EL (cell line): ENCODE results near the gene C5.
"Not testable (repeated sequence)": the region's sequence is repeated elsewhere in the genome, so short reads cannot be mapped to it uniquely, and the experiment has no call there.

ENCODE experiments used
- DNase-seq: peaks from one replicate; pipeline ENCODE4 v3.0.0-alpha.2; 2016

The C5 gene

GRCh38 chr9:121050128-121050988 is at the start of gene C5:
Gene C5, minus strand, starts transcription at chr9:121050275. Its CDS starts 29 bp downstream, at chr9:121050246.
- no peak for DNase-seq

DNA sequence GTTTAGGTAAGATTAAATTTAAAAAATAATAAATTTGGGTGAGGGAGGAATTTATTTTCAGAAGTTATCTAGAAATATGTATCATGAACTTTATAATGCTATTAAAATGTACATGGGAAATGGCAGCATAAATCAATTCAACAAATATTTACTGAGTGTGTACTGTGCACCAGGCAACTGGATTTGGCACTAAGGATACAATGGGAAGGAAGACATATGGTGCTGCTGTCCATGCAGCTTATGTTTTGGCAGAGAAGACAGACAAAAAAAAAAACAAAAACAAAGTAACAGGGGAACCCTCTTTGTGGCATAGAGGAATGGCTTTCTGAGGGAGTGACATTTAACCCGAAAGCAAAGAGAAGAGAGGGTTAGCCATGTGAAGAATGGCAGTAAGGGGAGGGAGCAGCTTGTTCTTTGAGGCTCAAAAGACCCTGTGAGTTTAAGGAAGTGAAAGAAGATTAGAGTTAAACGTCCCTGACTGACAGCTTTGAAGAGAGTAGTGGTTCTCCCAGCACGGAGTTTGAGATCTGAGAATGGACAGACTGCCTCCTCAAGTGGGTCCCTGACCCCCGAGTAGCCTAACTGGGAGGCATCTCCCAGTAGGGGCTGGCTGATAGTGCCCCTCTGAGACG is 48.6 kb upstream of the C5 start:
- no peak for DNase-seq

DNA sequence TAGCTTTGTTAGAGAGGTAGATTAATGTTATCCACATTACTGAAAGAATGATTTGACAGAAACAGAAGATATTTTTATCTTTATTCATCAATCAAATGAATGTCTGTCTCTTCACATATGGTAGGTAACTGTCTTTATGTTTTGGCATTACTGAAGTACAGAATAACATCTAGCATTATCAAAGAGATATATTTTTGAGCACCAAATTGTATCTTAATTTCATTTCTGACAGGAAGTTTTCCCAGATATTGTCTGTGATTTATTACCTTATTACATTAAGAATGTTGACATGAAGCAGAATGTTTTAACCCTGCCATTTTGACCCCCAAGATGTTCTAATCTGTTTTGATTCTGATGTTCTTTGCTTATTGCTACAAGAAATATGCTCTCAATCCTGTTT is 45.0 kb upstream of the C5 start:
- no peak for DNase-seq

DNA sequence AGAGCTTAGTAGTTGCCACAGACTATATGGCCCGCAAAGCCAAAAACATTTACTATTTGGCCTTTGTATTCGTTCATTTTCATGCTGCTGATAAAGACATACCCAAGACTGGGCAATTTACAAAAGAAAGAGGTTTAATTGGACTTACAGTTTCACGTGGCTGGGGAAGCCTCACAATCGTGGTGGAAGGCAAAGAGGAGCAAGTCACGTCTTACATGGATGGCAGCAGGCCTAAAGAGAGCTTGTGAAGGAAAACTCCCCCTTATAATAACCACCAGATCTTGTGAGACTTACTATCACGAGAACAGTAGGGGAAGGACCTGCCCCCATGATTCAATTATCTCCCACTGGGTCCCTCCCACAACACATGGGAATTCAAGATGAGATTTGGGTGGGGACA is 40.7 kb upstream of the C5 start:
- not testable (repeated sequence) for DNase-seq

- no peak for DNase-seq
Observed at GRCh38 chr9:121088576-121088975, 38.5 kb upstream of the C5 start.

GRCh38 chr9:121085661-121086060 is 35.6 kb upstream of the C5 start:
- peak; percentile 17 for DNase-seq

GRCh38 chr9:121082075-121082474 is 32.0 kb upstream of the C5 start:
- no peak for DNase-seq

DNA sequence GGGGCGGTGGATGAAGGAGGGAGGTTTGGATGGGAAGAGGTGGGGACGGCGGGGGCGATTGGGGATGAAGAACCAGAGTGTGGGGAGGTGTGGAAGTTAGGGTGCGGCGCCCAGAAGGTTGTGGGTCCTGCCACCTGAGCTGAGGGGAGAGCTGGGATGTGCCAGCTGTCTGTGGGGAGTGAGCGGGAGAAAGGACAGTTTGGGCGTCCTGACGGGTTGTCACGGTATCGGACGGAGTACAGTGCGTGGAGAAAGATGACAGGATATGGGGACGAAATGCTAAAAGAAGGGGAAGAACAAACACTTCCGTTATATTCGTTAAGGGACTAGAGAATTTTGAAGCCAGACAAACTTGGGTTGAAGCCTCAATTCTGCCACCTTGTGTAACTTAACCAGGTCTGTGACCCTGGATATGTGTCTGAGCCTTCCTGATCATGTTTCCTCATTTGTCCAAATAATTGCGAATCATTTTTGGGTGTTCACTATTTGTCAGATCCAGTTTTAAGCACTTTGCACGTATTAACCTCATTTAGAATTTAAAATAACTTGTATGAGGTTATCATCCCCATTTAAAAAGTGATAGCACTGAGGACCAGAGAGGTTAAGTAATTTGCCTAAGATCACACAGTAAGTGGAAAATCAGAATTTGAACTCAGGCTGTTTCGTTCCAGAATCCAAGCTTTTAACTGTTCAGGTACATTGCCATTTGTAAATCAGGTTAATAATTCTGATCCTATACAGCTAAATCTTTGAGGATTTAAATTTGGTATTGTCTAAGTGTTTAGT is 25.4 kb upstream of the C5 start:
- no peak for DNase-seq

- peak; percentile 94 for DNase-seq
Observed at GRCh38 chr9:121074370-121075250, 24.5 kb upstream of the C5 start, which contains the start of gene CNTRL. Gene CNTRL, plus strand, starts transcription at chr9:121074955. Its CDS starts 13,372 bp downstream, at chr9:121088327.

DNA sequence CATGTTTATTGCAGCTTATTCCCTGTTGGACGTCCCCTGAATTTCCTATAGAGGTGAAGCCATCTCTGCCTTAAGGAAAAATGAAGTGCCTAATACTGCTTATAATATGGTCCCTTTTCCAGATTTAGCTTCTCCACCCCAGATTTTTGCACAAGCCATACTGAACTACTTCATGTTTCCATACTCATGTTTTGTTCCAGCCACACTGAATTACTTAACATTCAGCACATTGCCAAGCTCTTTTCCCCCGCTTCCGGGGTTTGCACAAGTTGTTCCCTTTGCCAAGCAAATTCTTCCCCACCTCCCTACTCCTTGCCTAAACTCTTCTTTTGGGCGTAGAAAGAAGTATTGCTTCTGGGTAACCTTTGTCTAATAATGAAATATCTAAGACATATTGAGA is 23.0 kb upstream of the C5 start:
- peak; percentile 75 for DNase-seq

DNA sequence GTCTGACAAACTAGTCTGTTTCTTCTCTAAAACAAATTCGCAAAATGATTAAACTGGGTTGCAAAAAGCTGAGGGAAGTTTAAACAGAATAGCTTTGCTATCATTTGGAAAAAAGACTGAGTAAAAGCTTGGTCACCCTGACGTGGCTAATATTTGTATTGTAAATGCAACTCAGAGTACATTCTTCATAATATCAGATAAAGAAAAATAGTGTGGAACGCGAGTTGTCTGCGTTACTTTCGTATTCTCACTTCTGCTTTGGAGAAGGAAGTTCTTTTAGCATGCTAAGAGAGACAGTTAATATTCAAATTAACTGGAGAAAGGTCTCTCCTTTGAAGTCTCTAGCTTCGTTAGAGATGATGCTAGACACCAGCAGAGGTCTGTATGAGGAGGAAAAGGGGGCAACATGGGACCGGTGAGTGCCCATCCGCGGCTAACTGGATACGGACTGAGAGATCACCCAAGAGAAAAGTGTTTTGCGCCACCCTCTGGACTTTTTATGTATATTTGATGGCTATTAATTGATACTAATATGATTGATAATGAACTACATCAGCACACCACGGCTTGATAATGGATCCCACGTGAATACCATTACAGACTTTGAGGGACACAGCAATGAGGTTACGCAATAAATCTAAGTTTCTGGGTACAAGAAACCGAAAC is 21.8 kb upstream of the C5 start:
- peak; percentile 62 for DNase-seq

DNA sequence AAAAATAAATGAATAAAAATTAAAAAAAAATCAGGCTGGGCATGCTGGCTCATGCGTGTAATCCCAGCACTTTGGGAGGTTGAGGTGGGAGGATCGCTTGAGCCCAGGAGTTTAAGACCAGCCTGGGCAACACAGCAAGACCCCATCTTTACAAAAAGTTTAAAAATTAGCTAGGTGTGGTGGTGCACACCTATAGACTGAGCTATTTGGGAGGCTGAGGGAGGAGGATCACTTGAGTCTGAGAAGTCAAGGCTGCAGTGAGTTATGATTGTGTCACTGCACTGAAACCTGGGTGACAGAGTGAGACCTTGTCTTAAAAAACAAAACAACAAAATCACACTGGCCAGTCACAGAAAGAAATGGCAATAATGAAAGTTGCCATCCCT is 21.3 kb upstream of the C5 start:
- no peak for DNase-seq

DNA sequence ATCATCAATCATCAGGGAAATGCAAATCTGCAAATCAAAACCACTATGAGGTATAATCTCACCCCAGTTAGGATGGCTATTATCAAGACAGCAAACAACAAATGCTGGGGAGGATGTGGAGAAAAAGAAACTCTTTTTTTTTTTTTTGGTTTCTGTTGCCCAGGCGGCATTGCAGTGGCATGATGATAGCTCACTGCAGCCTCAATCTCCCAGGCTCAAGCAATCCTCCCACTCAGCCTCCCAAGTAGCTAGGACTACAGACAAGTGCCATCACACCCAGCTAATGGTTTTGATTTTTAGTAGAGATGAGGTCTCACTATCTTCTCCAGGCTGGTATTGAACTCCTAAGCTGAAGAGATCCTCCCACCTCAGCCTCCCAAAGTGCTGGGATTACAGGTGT is 19.3 kb upstream of the C5 start:
- DNase-seq = no peak

DNA sequence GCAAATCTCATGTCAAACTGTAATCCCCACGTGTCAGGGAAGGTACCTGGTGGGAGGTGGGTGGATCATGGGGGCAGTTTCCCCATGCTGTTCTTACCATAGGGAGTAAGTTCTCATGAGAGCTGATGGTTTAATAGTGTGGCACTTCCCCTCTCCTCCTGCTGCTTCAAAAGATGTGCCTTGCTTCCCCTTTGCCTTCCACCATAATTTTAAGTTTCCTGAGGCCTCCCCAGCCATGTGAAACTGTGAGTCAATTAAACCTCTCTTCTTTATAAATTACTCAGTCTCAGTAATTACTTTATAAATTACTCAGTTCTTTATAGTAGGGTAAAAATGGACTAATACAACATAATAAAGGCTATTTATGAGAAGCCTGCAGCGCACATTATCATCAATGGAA is 17.6 kb upstream of the C5 start:
- DNase-seq = no peak

DNA sequence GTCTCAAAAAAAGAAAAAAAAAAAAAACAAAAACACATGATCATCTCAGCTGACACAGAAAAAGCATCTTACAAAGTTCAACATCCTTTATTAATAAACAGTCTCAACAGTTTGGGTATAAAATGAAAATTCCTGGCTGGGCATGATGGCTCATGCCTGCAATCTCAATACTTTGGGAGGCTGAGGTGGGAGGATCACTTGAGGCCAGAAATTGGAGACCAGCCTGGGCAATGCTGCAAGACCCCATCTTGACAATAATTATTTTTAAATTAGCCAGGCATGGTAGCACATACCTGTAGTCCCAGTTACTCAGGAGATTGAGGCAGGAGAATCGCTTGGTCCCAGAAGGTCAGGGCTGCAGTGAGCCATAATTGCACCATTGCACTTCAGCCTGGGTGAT is 16.8 kb upstream of the C5 start:
- no peak for DNase-seq

GRCh38 chr9:121059998-121060636 is 10.0 kb upstream of the C5 start:
- peak; percentile 66 for DNase-seq

- no peak for DNase-seq
Observed at GRCh38 chr9:121059513-121059912, 9.4 kb upstream of the C5 start.

DNA sequence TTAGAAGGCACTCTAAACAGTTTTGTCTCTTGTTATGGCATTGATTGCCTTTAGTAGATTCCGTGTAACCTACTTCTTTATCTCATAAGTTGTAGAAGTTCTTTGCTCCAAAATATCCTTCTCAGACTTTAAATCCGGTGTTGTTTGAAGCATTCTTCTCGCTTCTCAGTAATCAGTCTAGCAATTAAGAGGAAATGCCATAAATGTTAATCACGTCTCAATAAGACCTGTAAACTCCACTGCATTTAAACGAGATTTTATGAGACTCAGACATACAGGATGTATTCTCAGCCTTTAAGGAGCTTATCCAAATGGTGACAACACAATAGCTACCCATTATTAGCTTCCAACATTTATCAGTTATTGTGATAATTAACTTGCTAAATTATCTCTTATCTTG is 7.7 kb upstream of the C5 start:
- DNase-seq = no peak

- DNase-seq = peak; percentile 13
Observed at GRCh38 chr9:121055642-121056143, 5.6 kb upstream of the C5 start.

GRCh38 chr9:121053544-121053943 is 3.5 kb upstream of the C5 start:
- DNase-seq = no peak

DNA sequence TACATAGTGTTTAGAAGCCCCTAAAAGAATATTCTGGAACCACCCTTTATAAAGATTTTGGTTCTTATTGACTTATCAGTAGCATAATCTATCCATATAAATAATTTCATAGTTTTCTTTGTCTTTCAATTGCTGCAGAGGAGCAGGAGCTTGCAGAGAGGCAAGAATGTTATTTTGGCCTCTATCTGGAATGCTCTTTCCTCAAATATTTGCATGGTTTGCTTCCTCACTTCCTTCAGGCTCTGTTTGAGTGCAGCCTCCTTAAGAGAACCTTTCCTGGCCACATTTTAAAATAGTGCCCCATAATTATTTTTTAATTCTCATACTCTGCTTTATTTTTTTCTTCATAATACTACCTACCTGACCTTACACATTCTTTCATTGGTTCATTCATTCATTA is 1.5 kb downstream of the C5 start:
- no peak for DNase-seq
